ENCODE results near the gene TMEM144. TPM values are rescaled to one million over a fixed set of nuclear protein-coding genes. Genes with fewer than 3 reads are reported as not detected.
"Not testable (repeated sequence)": the region's sequence is repeated elsewhere in the genome, so short reads cannot be mapped to it uniquely, and the experiment has no call there.

The TMEM144 gene
- total RNA-seq, 2 donors from 2014 or later = 1.00 to 2.2 TPM

DNA sequence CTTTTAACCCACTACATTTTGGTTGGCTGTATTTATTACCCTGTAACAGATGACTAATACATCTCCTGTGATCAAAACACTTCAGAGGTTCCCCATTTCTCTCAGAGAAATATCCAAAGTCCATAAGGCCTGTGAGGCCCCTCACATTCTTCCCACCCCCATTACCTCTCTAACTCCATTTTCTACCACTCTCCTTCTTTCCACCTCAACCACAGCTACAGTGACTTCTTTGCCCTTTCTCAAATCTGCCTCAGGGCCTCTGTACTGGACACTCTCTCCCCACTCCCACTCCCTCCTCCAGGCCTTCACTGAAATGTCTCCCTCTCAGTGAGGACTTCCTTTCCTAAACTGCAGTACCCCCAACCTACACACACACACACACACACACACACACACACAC lies 8.4 kb upstream of the TMEM144 start:
- Mint-ChIP-seq H3K27ac (no peak overlapping the region), H3K4me1 (ENCODE audit: low read depth in 2 of 2) (no peaks in the 10 kb centered on the region)
- no peak for ATAC-seq

DNA sequence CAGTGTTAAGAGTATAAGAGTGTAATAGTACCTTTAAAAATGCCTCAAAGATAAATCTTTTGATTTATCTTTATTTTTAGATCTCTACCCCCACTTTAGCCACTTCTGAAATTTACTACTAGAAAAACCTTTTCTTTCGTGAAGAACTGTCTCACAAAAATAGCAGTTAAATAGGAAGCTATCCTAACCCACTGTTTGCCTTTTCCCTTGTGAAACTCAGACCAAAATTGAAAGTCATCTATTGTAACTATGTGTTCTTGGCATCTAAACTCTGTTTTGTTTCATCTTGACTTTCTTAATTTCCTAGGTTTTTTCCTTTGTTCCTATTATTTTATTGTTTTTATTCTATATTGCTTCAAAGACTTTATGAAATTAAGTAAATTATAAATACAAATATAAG lies 7.8 kb upstream of the TMEM144 start:
- H3K27ac Mint-ChIP-seq = no peak overlapping the region
- H3K4me3 Mint-ChIP-seq = no peak overlapping the region
- ATAC-seq = no peak
- H3K36me3 Mint-ChIP-seq = no peaks in the 10 kb centered on the region
- no peak for DNase-seq (ENCODE audit: low spot score)
- no peaks in the 10 kb centered on the region for H3K4me1 Mint-ChIP-seq (ENCODE audit: low read depth in 2 of 2)
- H3K9me3 Mint-ChIP-seq = peaks cover 3% of the 10 kb centered on the region
- H3K27me3 Mint-ChIP-seq = no peaks in the 10 kb centered on the region

More for the DNA sequence above, 8.4 kb upstream of the TMEM144 start:
- H3K27me3 Mint-ChIP-seq = peaks cover 3 to 4% of the 10 kb centered on the region in 2 donors
- H3K9me3 Mint-ChIP-seq = peaks cover 6% of the 10 kb centered on the region
- DNase-seq (ENCODE audit: low spot score) = no peak
- H3K4me3 Mint-ChIP-seq = no peak overlapping the region
- no peaks in the 10 kb centered on the region for H3K36me3 Mint-ChIP-seq

DNA sequence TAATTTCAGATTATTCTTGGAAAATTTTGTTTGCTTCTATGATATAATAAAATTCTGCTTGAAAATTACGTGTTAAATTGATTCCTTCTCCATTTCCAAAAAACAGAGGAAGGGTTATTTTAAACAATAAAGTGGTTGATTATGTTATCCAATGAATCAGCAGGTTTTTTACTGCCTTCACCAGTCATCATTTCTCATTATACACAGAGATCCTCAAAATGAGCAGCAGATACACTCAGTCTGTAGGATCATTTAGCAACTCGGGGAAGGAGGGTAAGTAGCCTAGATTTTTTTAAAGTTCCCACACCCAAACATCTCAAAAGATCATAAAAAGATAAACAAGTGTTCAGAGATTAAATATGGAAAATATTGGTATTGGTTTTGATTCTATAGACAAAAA lies 6.8 kb upstream of the TMEM144 start:
- H3K4me1 Mint-ChIP-seq (ENCODE audit: low read depth in 2 of 2) = no peaks in the 10 kb centered on the region
- DNase-seq (ENCODE audit: low spot score) (no peak), ATAC-seq (no peak)
- H3K4me3 Mint-ChIP-seq = no peak overlapping the region
- H3K27me3 Mint-ChIP-seq = no peaks in the 10 kb centered on the region
- peaks cover 3% of the 10 kb centered on the region for H3K9me3 Mint-ChIP-seq
- H3K36me3 Mint-ChIP-seq = no peaks in the 10 kb centered on the region
- no peak overlapping the region for H3K27ac Mint-ChIP-seq

DNA sequence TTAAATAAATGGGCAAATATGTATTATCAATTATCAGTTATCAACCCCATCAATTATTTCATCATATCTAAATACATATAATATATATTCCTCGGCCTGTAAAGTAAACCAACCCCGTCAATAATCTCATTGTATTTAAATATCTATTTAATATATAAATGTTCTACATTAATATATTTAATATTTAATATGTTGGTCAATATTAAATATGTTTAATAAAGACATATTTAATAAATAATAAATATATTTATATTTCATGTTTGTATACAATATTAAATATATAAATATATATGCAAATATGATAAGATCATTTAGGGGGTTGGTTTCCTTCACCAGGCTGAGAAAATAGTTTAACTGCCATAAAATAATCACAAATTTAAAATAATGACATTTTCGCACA lies 6.4 kb upstream of the TMEM144 start:
- ATAC-seq = no peak
- no peaks in the 10 kb centered on the region for H3K27me3 Mint-ChIP-seq
- H3K9me3 Mint-ChIP-seq = peaks cover 3% of the 10 kb centered on the region

DNA sequence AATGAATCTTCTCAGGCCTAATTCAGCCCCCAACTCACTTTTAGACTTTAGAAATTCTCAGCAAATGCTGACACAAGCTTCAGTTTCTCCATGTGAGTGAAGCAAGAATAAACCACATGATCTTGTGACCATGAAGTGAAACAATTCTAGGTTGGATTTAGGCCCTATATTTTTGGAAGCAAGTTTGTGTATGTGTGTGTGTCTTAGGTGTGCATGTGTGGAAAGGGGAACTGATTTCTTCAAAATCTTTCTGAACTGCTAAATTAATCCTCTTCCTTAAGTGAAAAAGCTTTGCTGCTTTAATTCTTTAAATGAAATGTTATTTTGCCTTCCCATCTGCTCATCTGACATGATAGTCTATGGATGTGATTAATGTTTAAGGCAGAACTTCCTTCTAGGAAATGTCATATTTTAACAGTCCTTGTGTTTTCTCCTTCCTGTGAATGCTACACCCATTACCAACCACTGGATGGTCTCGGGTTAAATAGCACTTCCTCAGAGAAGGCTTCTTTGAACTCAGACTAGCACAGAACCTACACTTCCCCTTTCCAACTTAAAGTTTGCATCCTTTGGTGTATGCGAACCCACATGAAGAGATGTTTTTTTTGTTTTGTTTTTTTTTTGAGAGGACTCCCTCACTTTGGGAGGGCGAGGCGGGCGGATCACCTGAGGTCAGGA lies 1.2 kb upstream of the TMEM144 start:
- H3K4me1 Mint-ChIP-seq (ENCODE audit: low read depth in 2 of 2) = peaks cover 13 to 14% of the 10 kb centered on the region in 2 donors
- H3K27me3 Mint-ChIP-seq = no peaks in the 10 kb centered on the region
- H3K36me3 Mint-ChIP-seq = no peaks in the 10 kb centered on the region
- H3K27ac Mint-ChIP-seq = no peak overlapping the region
- H3K4me3 Mint-ChIP-seq = peak overlapping the region; percentile 26
- ATAC-seq = no peak
- no peak for DNase-seq (ENCODE audit: low spot score)
- no peaks in the 10 kb centered on the region for H3K9me3 Mint-ChIP-seq

More for the DNA sequence above, 6.4 kb upstream of the TMEM144 start:
- Mint-ChIP-seq H3K4me1 (ENCODE audit: low read depth in 2 of 2) (no peaks in the 10 kb centered on the region), H3K36me3 (no peaks in the 10 kb centered on the region), H3K4me3 (no peak overlapping the region), H3K27ac (no peak overlapping the region)
- no peak for DNase-seq (ENCODE audit: low spot score)

DNA sequence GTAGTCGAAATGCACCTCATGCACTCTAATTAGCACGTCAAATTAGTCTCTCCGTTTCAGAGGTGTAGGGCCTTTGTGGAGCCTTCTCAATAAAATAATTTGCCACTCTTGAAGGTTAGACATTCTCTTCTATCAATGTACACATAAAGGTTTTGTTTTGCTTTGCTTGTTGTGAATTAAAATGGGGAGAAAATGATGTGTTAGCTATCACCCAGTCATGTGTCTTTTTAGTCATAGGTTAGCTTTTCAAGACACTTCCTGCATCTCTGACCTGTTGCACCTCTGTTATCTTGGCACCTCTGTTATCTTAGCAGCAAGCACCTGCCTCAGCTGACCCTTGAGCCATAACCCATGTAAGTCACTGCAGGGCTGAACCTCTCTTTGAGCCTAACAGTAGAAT lies 936 bp downstream of the TMEM144 start:
- H3K27me3 Mint-ChIP-seq = no peaks in the 10 kb centered on the region
- no peak for ATAC-seq

DNA sequence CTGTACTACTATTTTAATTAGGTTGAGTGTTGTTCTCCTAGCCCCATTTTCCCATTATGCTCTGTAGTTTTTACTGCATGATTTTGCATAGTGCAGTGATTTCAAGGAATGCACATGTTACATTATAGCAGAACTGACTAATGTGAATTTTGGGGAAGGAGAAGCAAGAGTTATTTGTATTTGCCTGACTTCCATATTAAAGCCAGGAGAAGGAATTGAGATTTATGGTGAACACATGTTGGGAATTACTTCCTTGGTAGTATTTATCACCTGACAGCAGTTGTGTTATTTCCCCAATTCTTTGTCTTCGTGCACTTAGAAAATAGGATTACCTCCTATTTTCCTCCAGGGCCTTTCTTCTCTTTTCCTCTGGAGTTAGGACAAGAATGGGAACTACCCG lies 3.2 kb downstream of the TMEM144 start:
- H3K27ac Mint-ChIP-seq = no peak overlapping the region
- no peaks in the 10 kb centered on the region for H3K36me3 Mint-ChIP-seq
- no peak for ATAC-seq
- no peaks in the 10 kb centered on the region for H3K27me3 Mint-ChIP-seq
- no peak for DNase-seq (ENCODE audit: low spot score)
- no peak overlapping the region for H3K4me3 Mint-ChIP-seq
- H3K4me1 Mint-ChIP-seq (ENCODE audit: low read depth in 2 of 2) = peaks cover 13 to 14% of the 10 kb centered on the region in 2 donors
- no peaks in the 10 kb centered on the region for H3K9me3 Mint-ChIP-seq

More for the DNA sequence above, 936 bp downstream of the TMEM144 start:
- H3K4me3 Mint-ChIP-seq = peak overlapping the region; percentile 55
- no peaks in the 10 kb centered on the region for H3K9me3 Mint-ChIP-seq
- H3K27ac Mint-ChIP-seq = no peak overlapping the region
- H3K4me1 Mint-ChIP-seq (ENCODE audit: low read depth in 2 of 2) = peaks cover 13 to 14% of the 10 kb centered on the region in 2 donors
- DNase-seq (ENCODE audit: low spot score) = no peak
- no peaks in the 10 kb centered on the region for H3K36me3 Mint-ChIP-seq

DNA sequence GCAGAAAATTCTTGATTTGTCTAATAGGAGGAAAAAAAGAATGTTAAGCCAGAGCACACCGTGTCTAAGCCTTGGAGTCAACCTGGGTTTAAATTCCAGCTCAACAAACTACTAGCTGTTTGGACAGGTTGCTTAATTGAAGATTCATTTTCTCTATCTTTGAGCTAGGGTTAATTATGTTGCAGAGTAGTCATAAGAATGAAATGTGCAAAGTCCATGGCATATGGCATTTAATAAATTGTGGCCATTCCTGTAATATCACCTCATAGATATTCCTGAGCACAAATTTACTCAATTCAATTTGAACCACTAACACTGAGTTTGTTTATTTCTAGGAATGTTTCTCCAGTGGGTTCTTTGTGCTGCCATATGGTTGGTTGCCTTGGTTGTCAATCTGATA lies 4.6 kb downstream of the TMEM144 start:
- no peaks in the 10 kb centered on the region for H3K36me3 Mint-ChIP-seq
- ATAC-seq (no peak), DNase-seq (ENCODE audit: low spot score) (no peak)
- peaks cover 11 to 13% of the 10 kb centered on the region in 2 donors for H3K4me1 Mint-ChIP-seq (ENCODE audit: low read depth in 2 of 2)
- no peak overlapping the region for H3K27ac Mint-ChIP-seq
- peaks cover 2 to 5% of the 10 kb centered on the region in 2 donors for H3K27me3 Mint-ChIP-seq
- H3K4me3 Mint-ChIP-seq = no peak overlapping the region
- H3K9me3 Mint-ChIP-seq = peaks cover 3% of the 10 kb centered on the region

DNA sequence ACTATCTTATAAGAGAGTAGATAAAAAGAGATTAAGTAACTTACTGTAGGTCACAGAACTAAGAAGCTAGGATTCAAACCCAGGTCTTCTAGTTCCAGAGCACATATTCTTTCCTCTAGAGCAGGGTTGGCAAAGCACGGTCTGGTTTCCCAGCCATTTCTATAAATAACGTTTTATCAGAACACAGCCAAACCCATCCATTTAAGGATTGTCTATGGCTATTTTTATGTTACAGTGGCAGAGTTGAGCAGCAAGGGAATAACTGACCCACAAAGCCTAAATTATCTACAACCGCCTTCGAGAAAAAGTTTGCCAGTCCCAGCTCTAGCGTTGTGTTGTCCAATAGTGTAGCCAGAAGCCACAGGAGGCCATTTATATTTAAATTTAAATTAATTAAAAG lies 7.5 kb downstream of the TMEM144 start:
- no peak overlapping the region for H3K27ac Mint-ChIP-seq
- H3K36me3 Mint-ChIP-seq = no peaks in the 10 kb centered on the region
- H3K4me3 Mint-ChIP-seq = no peak overlapping the region
- DNase-seq (ENCODE audit: low spot score) (no peak), ATAC-seq (no peak)
- H3K27me3 Mint-ChIP-seq = peaks cover 2 to 7% of the 10 kb centered on the region in 2 donors
- H3K4me1 Mint-ChIP-seq (ENCODE audit: low read depth in 2 of 2) = no peaks in the 10 kb centered on the region
- H3K9me3 Mint-ChIP-seq = peaks cover 9% of the 10 kb centered on the region

DNA sequence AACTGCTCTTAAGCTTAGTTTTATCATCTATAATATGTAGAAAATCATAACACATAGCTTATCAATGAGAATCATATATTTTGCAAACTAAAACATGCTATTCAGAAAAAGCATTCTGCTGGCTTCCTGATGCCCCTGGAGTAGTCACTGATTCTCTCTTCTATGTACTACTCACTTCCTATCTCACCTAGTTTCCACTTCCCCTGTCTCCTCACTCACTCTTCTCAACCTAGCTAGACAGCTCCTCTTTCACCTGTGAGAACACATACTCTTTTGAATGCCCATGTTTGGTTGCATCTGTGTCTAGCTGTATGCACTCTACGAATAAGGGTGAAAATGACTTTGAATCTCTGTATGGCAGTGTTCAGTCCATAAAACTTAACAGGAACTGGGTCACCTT lies 9.3 kb downstream of the TMEM144 start:
- Mint-ChIP-seq H3K4me1 (ENCODE audit: low read depth in 2 of 2) (no peaks in the 10 kb centered on the region), H3K27ac (no peak overlapping the region), H3K4me3 (no peak overlapping the region), H3K9me3 (peaks cover 9% of the 10 kb centered on the region), H3K36me3 (no peaks in the 10 kb centered on the region), H3K27me3 (peaks cover 2 to 7% of the 10 kb centered on the region in 2 donors)
- ATAC-seq (no peak), DNase-seq (ENCODE audit: low spot score) (no peak)

DNA sequence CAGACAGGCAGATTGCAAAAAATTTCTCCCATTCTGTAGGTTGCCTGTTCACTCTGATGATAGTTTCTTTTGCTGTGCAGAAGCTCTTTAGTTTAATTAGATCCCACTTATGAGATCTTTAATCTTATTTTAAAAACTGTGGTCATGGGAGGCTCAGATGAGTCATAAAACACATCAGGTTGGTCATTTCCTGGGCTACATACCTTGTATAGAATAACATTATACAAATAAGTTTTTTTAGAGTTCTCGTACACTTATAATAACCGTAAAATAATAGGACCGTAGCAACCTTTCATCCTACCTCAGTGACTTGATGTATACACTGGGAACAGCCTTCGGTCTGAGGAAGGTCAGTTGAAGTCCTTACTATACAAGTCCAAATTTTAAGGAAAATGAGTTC lies 14.0 kb downstream of the TMEM144 start:
- peaks cover 14% of the 10 kb centered on the region for H3K9me3 Mint-ChIP-seq
- H3K27ac Mint-ChIP-seq; H3K4me1 Mint-ChIP-seq (ENCODE audit: low read depth in 2 of 2); H3K27me3 Mint-ChIP-seq; ATAC-seq; DNase-seq (ENCODE audit: low spot score); H3K4me3 Mint-ChIP-seq; H3K36me3 Mint-ChIP-seq: not testable (repeated sequence)

DNA sequence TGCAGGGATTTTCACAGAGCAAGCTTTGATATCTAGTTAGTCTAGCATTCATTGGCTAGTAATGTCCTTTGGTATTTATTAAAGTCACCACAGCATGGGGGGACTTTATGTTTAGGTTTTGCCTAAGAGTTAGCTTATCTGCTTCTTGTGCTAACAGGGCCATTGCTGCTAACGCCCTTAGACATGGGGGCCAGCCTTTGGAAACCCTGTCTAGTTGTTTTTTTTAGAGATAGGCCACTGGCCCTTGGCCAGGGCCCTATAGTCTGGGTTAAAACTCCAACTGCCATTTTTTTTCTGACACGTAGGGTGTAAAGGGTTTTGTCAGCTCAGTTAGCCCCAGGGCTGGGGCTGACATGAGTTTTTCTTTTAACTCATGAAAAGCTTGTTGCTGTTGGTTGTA lies 14.7 kb downstream of the TMEM144 start:
- not testable (repeated sequence) for H3K4me1 Mint-ChIP-seq (ENCODE audit: low read depth in 2 of 2); H3K36me3 Mint-ChIP-seq; H3K27ac Mint-ChIP-seq; ATAC-seq; H3K4me3 Mint-ChIP-seq; H3K27me3 Mint-ChIP-seq; DNase-seq (ENCODE audit: low spot score)
- peaks cover 12% of the 10 kb centered on the region for H3K9me3 Mint-ChIP-seq

DNA sequence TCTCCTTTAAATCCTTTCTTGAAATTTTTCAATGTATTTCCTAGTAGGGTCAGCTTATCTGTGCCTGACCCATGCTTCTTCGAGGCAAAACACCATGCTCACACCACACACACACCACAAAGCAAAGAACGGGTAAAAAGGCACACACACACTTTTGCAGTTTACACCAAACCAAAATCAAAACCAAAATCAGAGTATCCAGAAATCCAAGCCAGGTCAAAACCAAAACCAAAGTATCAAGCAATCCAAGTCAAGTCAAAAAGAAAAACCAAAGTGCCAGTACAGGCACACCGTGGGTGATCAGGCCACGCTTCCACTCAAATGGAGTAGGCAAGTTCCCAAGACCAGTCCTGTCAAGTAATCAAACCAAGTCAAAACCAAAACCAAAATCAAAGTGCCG lies 17.6 kb downstream of the TMEM144 start:
- H3K36me3 Mint-ChIP-seq; H3K4me1 Mint-ChIP-seq (ENCODE audit: low read depth in 2 of 2); H3K9me3 Mint-ChIP-seq; DNase-seq (ENCODE audit: low spot score); H3K27me3 Mint-ChIP-seq; H3K4me3 Mint-ChIP-seq; ATAC-seq; H3K27ac Mint-ChIP-seq: not testable (repeated sequence)

DNA sequence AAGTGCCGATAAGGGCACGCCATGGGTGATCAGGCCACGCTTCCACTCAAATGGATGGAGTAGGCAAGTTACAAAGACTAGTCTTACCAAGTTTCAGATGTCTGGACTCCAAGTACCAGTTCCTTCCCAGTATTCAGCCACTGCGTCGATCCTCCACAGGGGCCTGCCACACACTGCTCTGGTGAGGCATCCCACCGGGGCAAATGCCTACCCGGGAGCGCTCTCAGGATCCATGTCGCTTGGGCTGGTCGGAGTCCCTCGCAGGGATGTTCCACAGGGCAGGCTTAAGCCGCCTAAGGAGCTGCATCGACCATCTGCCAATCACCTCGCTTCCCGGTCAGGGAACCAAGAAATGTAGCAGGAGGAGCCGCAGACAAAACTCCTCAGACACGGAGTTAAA lies 18.1 kb downstream of the TMEM144 start:
- DNase-seq (ENCODE audit: low spot score); H3K27me3 Mint-ChIP-seq; ATAC-seq; H3K27ac Mint-ChIP-seq; H3K9me3 Mint-ChIP-seq; H3K4me3 Mint-ChIP-seq; H3K4me1 Mint-ChIP-seq (ENCODE audit: low read depth in 2 of 2); H3K36me3 Mint-ChIP-seq: not testable (repeated sequence)

DNA sequence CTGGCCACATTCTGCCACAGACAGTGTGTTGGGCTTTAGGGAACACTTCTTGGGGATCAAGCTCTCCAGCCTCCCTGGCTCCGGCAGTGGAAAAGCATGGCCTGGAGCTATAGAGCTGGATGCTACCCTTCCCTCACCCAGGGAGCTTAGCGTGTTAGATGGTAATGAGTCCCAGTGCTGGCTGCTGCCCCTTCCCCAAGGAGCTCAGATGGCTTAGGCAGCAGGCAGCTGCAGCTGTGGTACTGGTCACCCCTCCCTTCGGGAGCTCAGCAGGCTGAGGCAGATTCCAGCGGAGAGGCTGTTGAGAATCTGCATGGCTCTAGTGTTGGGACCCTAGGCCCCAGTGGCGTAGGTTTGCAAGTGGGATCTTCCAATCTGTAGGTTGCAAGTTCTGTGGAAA lies 19.5 kb downstream of the TMEM144 start:
- Mint-ChIP-seq H3K27me3 (no peaks in the 10 kb centered on the region), H3K4me1 (ENCODE audit: low read depth in 2 of 2) (no peaks in the 10 kb centered on the region), H3K27ac (no peak overlapping the region), H3K4me3 (no peak overlapping the region), H3K9me3 (peaks cover 5% of the 10 kb centered on the region), H3K36me3 (peaks cover 5% of the 10 kb centered on the region)
- DNase-seq (ENCODE audit: low spot score) = no peak
- ATAC-seq = no peak
